ENCODE results near the gene MCU. TPM values are rescaled to one million over a fixed set of nuclear protein-coding genes. Genes with fewer than 3 reads are reported as not detected.

MCU gene
- total RNA-seq, 1 donor from 2014 or later, result 27.2 TPM

DNA sequence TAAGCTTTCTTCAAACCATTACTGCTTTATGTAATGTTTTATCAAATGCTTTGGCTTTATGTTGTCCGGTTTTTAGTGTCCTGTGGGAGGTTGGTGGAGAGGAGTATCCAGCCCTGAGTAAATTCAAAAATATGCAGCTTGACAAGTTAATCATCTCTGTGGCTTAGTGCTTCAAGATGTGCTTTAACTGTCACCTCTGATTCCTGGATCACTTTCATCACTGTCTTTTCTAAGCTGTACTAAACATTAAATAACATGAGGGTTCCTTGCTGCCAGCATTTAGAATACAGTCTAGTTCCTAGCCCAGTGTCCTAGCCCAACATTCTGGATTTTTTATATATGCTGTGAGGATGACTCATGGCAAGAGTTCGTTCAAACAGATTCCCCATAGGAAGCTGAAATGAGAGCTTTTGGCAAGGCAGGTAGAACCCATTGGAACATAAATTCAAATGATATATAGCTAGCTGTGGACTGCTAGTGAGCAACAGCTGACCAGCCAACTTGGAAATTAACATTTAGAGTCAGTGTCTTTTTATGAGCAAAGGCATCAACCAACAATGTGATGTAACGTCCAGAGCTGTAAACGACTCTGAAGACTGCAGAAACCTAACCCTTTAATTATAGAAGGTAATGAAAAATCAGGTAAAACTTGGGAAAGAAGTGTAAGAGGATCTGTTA lies 120.9 kb downstream of the MCU start:
- no peak overlapping the region for H3K4me3 ChIP-seq (ENCODE audit: low read depth, low read length)
- no peak for DNase-seq (ENCODE audit: low read depth)
- TF ChIP-seq CTCF (conservative IDR thresholded peaks at IDR 0.05; ENCODE audit: low read depth, low read length), result no peak

DNA sequence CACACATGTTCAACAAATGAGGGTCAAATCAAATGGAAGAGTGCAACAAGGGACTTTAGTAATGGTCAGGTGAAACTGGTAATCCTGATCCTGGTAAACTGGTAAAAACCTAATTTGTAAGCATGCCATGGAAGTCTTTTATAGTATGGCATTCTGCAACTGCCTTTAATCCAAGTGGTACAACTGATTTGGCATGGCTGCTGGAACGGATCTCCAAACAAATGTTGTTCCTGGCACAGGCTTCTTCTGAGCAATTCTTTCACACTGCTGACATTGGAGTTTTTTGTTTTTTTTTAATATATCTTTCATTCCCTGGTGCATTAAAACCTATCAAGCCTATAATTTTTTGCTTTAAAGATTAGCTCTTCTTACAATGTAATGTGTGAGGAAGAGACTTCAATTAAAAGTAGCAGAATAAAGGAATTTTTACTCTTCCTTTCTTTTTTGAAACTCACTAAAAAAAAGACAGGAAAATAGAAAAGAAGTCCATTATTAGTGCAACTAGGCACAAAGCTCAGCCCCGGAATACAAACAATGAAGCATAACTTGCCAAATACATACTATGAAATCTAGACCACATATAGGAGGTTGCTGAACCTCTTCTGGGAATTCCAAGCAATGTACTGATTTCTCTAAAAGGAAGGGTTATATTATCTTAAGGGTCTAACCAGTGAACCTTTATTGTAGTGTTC lies 122.3 kb downstream of the MCU start:
- no peak overlapping the region for H3K4me3 ChIP-seq (ENCODE audit: low read depth, low read length)
- TF ChIP-seq CTCF (conservative IDR thresholded peaks at IDR 0.05; ENCODE audit: low read depth, low read length), result no peak
- DNase-seq (ENCODE audit: low read depth), result no peak

DNA sequence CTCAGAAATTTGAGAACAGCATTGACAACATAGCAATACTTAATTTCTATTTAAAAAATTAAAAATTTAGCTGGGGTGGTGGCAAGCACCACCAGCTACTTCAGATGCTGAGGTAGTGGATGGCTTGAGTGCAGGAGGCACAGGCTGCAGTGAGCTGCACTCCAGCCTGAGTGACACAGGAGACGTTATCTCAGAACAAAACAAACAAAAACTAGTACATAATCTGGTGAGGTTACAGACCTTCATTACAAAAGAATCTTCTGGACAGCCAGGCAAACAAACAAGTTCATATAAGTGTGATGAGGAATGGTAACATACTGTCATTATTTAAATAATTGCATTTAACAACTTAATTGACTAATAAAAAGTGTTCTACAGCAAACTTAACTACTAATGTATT lies 124.6 kb downstream of the MCU start:
- DNase-seq (ENCODE audit: low read depth), result no peak
- H3K4me3 ChIP-seq (ENCODE audit: low read depth, low read length), result no peak overlapping the region
- TF ChIP-seq CTCF (conservative IDR thresholded peaks at IDR 0.05; ENCODE audit: low read depth, low read length), result no peak

DNA sequence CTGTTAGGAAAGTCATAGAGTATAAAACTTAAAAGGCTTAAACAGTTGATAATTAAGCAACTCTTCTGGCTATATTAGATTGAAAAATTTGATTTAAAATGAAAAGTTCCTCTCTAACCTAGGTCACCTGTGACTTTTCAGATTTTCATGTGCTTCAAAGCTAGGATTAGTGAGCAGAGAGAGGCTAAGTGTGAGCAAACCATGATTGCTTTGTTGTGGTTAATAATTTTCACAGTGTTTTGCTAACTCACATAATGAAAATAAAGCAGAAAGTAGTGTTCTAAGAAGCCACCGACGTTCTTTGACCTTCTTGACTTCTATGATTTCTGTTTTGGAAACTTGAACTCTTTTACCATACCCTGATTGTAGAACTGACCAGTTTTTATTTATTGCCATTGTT lies 126.1 kb downstream of the MCU start:
- H3K4me3 ChIP-seq (ENCODE audit: low read depth, low read length), result no peak overlapping the region
- TF ChIP-seq CTCF (conservative IDR thresholded peaks at IDR 0.05; ENCODE audit: low read depth, low read length), result no peak
- no peak for DNase-seq (ENCODE audit: low read depth)

GRCh38 chr10:72819053-72819452 lies 127.1 kb downstream of the MCU start:
- TF ChIP-seq CTCF (conservative IDR thresholded peaks at IDR 0.05; ENCODE audit: low read depth, low read length), result no peak
- DNase-seq (ENCODE audit: low read depth), result no peak
- H3K4me3 ChIP-seq (ENCODE audit: low read depth, low read length), result no peak overlapping the region

DNA sequence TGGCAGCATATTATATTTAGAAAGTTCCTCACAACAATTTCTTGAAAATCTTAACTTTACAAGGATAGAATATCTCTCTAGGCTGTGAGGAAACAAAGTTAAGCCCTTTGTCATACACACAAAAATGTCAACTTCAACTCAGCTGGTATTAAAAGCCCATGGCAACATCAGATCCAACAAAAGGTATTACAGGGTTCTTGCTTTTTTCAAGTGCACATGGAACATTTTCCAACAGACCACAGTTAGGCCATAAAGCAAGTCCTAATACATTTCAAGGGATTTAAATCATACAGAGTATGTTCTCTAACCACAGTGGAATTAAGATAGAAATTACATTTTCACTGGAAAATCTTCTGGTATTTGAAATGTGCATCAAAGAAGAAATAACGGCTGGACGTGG lies 129.7 kb downstream of the MCU start:
- no peak overlapping the region for H3K4me3 ChIP-seq (ENCODE audit: low read depth, low read length)
- TF ChIP-seq CTCF (conservative IDR thresholded peaks at IDR 0.05; ENCODE audit: low read depth, low read length), result no peak
- no peak for DNase-seq (ENCODE audit: low read depth)
